Measurements from ENCODE around the gene TMEM259. TPM values are rescaled to one million over a fixed set of nuclear protein-coding genes. Genes with fewer than 3 reads are reported as not detected.

TMEM259 gene
- total and polyA plus RNA-seq, 2 of the 13 experiments (the other 11 are each of a cell fraction or from before 2014, with no cell fraction given), result 64.7 to 164 TPM

DNA sequence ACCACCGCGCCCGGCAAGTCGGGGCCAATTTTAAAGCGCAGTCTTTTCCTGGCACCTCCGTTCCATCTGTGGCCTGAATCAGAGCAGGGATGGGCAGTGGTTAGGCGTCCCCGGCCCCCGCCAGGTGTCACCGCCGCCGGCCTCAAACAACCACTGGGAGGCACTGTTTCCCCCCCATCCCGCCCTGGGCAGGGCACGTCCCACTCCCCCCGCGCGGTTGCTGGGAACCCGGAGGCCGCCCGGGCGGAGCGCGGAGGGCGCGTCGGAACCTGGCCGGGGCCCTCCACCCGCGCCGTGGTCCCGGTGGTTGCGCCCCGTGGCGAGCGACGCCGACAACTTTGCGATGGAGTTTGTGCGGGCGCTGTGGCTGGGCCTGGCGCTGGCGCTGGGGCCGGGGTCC is 20.8 kb downstream of the TMEM259 start, which contains the start of gene GRIN3B (continued):
- TF ChIP-seq ZNF777 (CRISPR knock-in tag; IDR thresholded peaks at IDR 0.05), result peak; percentile 10; the same call in 1 of the 2 replicates
- TF ChIP-seq ZNF354B (CRISPR knock-in tag; IDR thresholded peaks at IDR 0.05), result no peak
- TF ChIP-seq ZNF747 (CRISPR knock-in tag; IDR thresholded peaks at IDR 0.05; ENCODE audit: borderline replicate concordance), result no peak
- peak; percentile 98 for TF ChIP-seq ZNF740 (CRISPR knock-in tag; IDR thresholded peaks at IDR 0.05)
- TF ChIP-seq HNRNPUL1 (IDR thresholded peaks at IDR 0.05; ENCODE audit: low read depth, low read length), result no peak
- TF ChIP-seq DR1 (CRISPR knock-in tag; IDR thresholded peaks at IDR 0.05), result no peak
- no peak for TF ChIP-seq GTF2F1 (IDR thresholded peaks at IDR 0.05; ENCODE audit: low read length)
- TF ChIP-seq RFXAP (CRISPR knock-in tag; IDR thresholded peaks at IDR 0.05; ENCODE audit: borderline replicate concordance), result no peak
- TF ChIP-seq ZNF839 (CRISPR knock-in tag; IDR thresholded peaks at IDR 0.05; ENCODE audit: borderline replicate concordance), result no peak
- TF ChIP-seq, protein P1, sequence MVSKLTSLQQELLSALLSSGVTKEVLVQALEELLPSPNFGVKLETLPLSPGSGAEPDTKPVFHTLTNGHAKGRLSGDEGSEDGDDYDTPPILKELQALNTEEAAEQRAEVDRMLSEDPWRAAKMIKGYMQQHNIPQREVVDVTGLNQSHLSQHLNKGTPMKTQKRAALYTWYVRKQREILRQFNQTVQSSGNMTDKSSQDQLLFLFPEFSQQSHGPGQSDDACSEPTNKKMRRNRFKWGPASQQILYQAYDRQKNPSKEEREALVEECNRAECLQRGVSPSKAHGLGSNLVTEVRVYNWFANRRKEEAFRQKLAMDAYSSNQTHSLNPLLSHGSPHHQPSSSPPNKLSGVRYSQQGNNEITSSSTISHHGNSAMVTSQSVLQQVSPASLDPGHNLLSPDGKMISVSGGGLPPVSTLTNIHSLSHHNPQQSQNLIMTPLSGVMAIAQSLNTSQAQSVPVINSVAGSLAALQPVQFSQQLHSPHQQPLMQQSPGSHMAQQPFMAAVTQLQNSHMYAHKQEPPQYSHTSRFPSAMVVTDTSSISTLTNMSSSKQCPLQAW (CRISPR knock-in tag; IDR thresholded peaks at IDR 0.05), result no peak
- TF ChIP-seq, protein P2, sequence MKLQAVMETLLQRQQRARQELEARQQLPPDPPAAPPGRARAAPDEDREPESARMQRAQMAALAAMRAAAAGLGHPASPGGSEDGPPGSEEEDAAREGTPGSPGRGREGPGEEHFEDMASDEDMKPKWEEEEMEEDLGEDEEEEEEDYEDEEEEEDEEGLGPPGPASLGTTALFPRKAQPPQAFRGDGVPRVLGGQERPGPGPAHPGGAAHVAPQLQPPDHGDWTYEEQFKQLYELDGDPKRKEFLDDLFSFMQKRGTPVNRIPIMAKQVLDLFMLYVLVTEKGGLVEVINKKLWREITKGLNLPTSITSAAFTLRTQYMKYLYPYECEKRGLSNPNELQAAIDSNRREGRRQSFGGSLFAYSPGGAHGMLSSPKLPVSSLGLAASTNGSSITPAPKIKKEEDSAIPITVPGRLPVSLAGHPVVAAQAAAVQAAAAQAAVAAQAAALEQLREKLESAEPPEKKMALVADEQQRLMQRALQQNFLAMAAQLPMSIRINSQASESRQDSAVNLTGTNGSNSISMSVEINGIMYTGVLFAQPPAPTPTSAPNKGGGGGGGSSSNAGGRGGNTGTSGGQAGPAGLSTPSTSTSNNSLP (IDR thresholded peaks at IDR 0.05; ENCODE audit: low read depth, low read length), result no peak
- TF ChIP-seq ATF7-NPFF (CRISPR knock-in tag; IDR thresholded peaks at IDR 0.05; ENCODE audit: low read depth), result no peak
- no peak for TF ChIP-seq ZNF513 (CRISPR knock-in tag; conservative IDR thresholded peaks at IDR 0.05)
- TF ChIP-seq NR2F1 (CRISPR knock-in tag; IDR thresholded peaks at IDR 0.05), result no peak
- TF ChIP-seq, protein P3, sequence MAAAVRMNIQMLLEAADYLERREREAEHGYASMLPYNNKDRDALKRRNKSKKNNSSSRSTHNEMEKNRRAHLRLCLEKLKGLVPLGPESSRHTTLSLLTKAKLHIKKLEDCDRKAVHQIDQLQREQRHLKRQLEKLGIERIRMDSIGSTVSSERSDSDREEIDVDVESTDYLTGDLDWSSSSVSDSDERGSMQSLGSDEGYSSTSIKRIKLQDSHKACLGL (CRISPR knock-in tag; IDR thresholded peaks at IDR 0.05), result 0 out of 2 replicates have a peak, but pooled peaks have one; percentile 20
- no peak for TF ChIP-seq ZNF614 (CRISPR knock-in tag; IDR thresholded peaks at IDR 0.05; ENCODE audit: borderline replicate concordance)
- TF ChIP-seq PAF1 (CRISPR knock-in tag; IDR thresholded peaks at IDR 0.05), result no peak
- no peak; the same call in 1 of the 2 replicates for TF ChIP-seq ZNF788 (CRISPR knock-in tag; IDR thresholded peaks at IDR 0.05; ENCODE audit: borderline replicate concordance)
- no peak for TF ChIP-seq TCF7L2 (IDR thresholded peaks at IDR 0.05; ENCODE audit: low read depth, low read length)
- no peak for TF ChIP-seq ZBTB3 (CRISPR knock-in tag; IDR thresholded peaks at IDR 0.05; ENCODE audit: borderline replicate concordance, low read depth)
- no peak for TF ChIP-seq ZNF674 (CRISPR knock-in tag; IDR thresholded peaks at IDR 0.05; ENCODE audit: low read depth)
- TF ChIP-seq, protein P4, sequence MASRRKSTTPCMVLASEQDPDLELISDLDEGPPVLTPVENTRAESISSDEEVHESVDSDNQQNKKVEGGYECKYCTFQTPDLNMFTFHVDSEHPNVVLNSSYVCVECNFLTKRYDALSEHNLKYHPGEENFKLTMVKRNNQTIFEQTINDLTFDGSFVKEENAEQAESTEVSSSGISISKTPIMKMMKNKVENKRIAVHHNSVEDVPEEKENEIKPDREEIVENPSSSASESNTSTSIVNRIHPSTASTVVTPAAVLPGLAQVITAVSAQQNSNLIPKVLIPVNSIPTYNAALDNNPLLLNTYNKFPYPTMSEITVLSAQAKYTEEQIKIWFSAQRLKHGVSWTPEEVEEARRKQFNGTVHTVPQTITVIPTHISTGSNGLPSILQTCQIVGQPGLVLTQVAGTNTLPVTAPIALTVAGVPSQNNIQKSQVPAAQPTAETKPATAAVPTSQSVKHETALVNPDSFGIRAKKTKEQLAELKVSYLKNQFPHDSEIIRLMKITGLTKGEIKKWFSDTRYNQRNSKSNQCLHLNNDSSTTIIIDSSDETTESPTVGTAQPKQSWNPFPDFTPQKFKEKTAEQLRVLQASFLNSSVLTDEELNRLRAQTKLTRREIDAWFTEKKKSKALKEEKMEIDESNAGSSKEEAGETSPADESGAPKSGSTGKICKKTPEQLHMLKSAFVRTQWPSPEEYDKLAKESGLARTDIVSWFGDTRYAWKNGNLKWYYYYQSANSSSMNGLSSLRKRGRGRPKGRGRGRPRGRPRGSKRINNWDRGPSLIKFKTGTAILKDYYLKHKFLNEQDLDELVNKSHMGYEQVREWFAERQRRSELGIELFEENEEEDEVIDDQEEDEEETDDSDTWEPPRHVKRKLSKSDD (CRISPR knock-in tag; IDR thresholded peaks at IDR 0.05; ENCODE audit: low read depth), result no peak

All from HepG2 (cell line).